GM19193 (cell line): ENCODE results near the gene RBP3.

ENCODE experiments used
- POLR2A ChIP-seq: IDR thresholded peaks from 4 replicates; pipeline ENCODE4 v1.6.1; 2011; ENCODE audit not compliant: insufficient read depth, insufficient read length; ENCODE audit errors: extremely low read depth

Gene RBP3

GRCh38 chr10:47340608-47341170 is 7.5 kb upstream of the RBP3 start:
- no peak for TF ChIP-seq POLR2A

- no peak for TF ChIP-seq POLR2A
These were observed 2.9 kb upstream of the RBP3 start for GRCh38 chr10:47344996-47345870.

GRCh38 chr10:47346581-47347302 is 1.4 kb upstream of the RBP3 start:
- TF ChIP-seq POLR2A = no peak

GRCh38 chr10:47347303-47347675 is 874 bp upstream of the RBP3 start:
- no peak for TF ChIP-seq POLR2A

- no peak for TF ChIP-seq POLR2A
These were observed 703 bp downstream of the RBP3 start for GRCh38 chr10:47348661-47349470.

- no peak for TF ChIP-seq POLR2A
These were observed 1.4 kb downstream of the RBP3 start for GRCh38 chr10:47349516-47349915.

- no peak for TF ChIP-seq POLR2A
These were observed 1.8 kb downstream of the RBP3 start for GRCh38 chr10:47349941-47350371.

GRCh38 chr10:47350671-47351640 is 2.8 kb downstream of the RBP3 start:
- TF ChIP-seq POLR2A = no peak

GRCh38 chr10:47351899-47352815 is 4.0 kb downstream of the RBP3 start:
- no peak for TF ChIP-seq POLR2A

- TF ChIP-seq POLR2A = no peak
These were observed 5.2 kb downstream of the RBP3 start for GRCh38 chr10:47353351-47353750.

- no peak for TF ChIP-seq POLR2A
These were observed 6.0 kb downstream of the RBP3 start for GRCh38 chr10:47354165-47354564.

GRCh38 chr10:47354900-47355299 is 6.7 kb downstream of the RBP3 start:
- TF ChIP-seq POLR2A = no peak

- TF ChIP-seq POLR2A = no peak
These were observed 8.5 kb downstream of the RBP3 start for GRCh38 chr10:47356708-47357107.
